GM06990 (cell line): Measurements from ENCODE around the gene PSMB2.

Experiments
- DNase-seq: peaks from one replicate; pipeline ENCODE4 v3.0.0-alpha.2; 2011; ENCODE audit not compliant: insufficient read length; ENCODE audit errors: extremely low read depth
- H3K27me3 ChIP-seq: replicated peaks from 2 replicates; pipeline ENCODE4 v1.6.0; 2011; ENCODE audit warnings: low read length; ENCODE audit not compliant: control insufficient read depth, insufficient read depth
- H3K36me3 ChIP-seq: 2 replicates; pipeline ENCODE4 v1.5.1; 2011; ENCODE audit warnings: low read length; ENCODE audit not compliant: control insufficient read depth, insufficient read depth
- H3K4me3 ChIP-seq: replicated peaks from 2 replicates; pipeline ENCODE4 v1.5.1; 2011; ENCODE audit warnings: low read depth, mild to moderate bottlenecking, control low read depth, low read length
- CTCF ChIP-seq: IDR thresholded peaks from 2 replicates; pipeline ENCODE4 v1.5.1; 2011; ENCODE audit warnings: low read length, control low read depth, mild to moderate bottlenecking, inconsistent platforms; ENCODE audit not compliant: insufficient read depth, poor library complexity, severe bottlenecking

Gene PSMB2

GRCh38 chr1:35611655-35612054, 29.7 kb downstream of the PSMB2 start:
- H3K36me3 ChIP-seq, result peaks cover 4% of the 10 kb centered on the region
- TF ChIP-seq CTCF, result no peak

GRCh38 chr1:35605867-35606182, 35.5 kb downstream of the PSMB2 start:
- no peaks in the 10 kb centered on the region for H3K27me3 ChIP-seq

More at GRCh38 chr1:35611655-35612054, 29.7 kb downstream of the PSMB2 start:
- no peak for DNase-seq
- Histone ChIP-seq H3K27me3 (no peaks in the 10 kb centered on the region), H3K4me3 (no peak overlapping the region)

DNA sequence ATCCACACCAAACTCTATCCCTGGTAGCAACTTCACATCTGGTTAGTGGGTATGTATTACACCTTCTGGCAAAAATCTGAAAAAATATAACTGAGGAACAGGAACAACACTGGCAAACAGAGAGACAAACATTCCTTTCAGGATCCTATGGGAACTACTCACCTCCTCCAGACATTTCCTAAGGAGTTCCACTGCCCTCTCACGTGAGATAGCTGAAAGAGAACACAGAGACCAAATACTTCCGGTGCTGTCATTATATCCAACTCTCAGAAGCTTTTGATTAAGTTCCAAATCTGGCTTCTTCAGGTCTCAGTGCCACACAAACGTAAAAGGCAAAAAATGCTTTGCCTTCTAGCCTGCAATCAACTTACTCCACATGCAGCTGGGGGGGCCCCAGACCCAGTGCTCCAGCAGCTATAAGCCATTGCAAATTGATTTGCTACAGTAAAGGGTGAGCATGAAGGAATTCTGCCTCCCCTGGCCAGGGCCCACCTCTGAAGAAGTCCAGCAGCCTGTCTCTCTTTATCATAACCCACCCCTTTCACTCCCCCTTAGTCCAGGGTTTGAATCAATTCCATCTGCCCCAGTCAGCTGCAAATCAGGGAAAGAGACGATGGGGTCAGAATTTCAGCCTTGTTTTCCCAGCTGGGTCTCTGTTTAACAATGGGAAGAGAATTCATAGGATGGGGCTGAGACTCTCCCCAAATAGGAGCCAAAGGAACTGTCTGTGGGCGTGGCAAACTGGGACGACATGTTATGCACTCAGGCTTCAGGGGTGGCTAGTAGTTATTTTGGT, 36.1 kb downstream of the PSMB2 start:
- H3K27me3 ChIP-seq, result no peaks in the 10 kb centered on the region
- no peak for TF ChIP-seq CTCF
- no peak for DNase-seq
- H3K36me3 ChIP-seq, result peaks cover 21% of the 10 kb centered on the region
- no peak overlapping the region for H3K4me3 ChIP-seq

More at GRCh38 chr1:35605867-35606182, 35.5 kb downstream of the PSMB2 start:
- peaks cover 21% of the 10 kb centered on the region for H3K36me3 ChIP-seq
- no peak overlapping the region for H3K4me3 ChIP-seq
- no peak for DNase-seq
- no peak for TF ChIP-seq CTCF

- DNase-seq, result no peak
- peaks cover 19% of the 10 kb centered on the region for H3K36me3 ChIP-seq
- no peak overlapping the region for H3K4me3 ChIP-seq
- no peak for TF ChIP-seq CTCF
- H3K27me3 ChIP-seq, result no peaks in the 10 kb centered on the region
Observed at GRCh38 chr1:35603941-35604340, 37.4 kb downstream of the PSMB2 start.

DNA sequence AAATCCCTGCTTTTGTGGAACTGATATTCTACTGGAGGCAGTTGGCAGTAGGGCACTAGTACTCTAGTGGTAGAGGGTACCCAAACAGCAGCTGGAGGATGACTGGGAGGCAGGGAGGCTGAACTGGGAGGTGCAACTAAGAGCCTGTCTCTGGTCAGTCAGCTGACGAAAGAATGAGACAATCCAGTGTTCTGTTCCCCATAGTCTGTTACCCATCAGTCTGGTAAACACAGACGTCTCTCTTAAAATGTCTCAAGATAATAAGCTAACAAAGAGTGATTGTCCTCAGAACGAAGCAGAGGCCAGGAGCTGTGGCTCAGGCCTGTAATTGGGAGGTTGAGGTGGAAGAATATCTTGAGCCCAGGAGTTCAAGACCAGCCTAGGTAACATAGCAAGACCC, 37.9 kb downstream of the PSMB2 start:
- Histone ChIP-seq H3K27me3 (no peaks in the 10 kb centered on the region), H3K36me3 (peaks cover 21% of the 10 kb centered on the region), H3K4me3 (no peak overlapping the region)
- no peak for DNase-seq
- no peak for TF ChIP-seq CTCF

GRCh38 chr1:35600593-35600992, 40.7 kb downstream of the PSMB2 start:
- peaks cover 21% of the 10 kb centered on the region for H3K36me3 ChIP-seq
- TF ChIP-seq CTCF, result no peak

More at GRCh38 chr1:35600593-35600992, 40.7 kb downstream of the PSMB2 start:
- H3K27me3 ChIP-seq, result no peaks in the 10 kb centered on the region
- no peak for DNase-seq
- H3K4me3 ChIP-seq, result no peak overlapping the region
